ENCODE results near the gene MBOAT2. TPM values are rescaled to one million over a fixed set of nuclear protein-coding genes. Genes with fewer than 3 reads are reported as not detected.
A peak's percentile ranks its signal among the peaks of the same experiment; 100 is the strongest.
"Not testable (repeated sequence)": the region's sequence is repeated elsewhere in the genome, so short reads cannot be mapped to it uniquely, and the experiment has no call there.

The MBOAT2 gene, protein sequence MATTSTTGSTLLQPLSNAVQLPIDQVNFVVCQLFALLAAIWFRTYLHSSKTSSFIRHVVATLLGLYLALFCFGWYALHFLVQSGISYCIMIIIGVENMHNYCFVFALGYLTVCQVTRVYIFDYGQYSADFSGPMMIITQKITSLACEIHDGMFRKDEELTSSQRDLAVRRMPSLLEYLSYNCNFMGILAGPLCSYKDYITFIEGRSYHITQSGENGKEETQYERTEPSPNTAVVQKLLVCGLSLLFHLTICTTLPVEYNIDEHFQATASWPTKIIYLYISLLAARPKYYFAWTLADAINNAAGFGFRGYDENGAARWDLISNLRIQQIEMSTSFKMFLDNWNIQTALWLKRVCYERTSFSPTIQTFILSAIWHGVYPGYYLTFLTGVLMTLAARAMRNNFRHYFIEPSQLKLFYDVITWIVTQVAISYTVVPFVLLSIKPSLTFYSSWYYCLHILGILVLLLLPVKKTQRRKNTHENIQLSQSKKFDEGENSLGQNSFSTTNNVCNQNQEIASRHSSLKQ
- polyA plus RNA-seq (ENCODE audit: low read depth in 6 of 6) = 1 to 10 TPM in 1 of 6 donors, under 1 TPM in 3, not detected in 2; 0.07 to 1.5 (median 0.18) TPM

- no peaks in the 10 kb centered on the region for H3K9me3 Mint-ChIP-seq
- H3K4me1 Mint-ChIP-seq = peaks cover 7 to 19% (median 12%) of the 10 kb centered on the region in 3 donors
- DNase-seq = peak; percentile 75
- peak within 1 kb of the TSS; percentile 77 to 95 (median 90) for H3K4me3 Mint-ChIP-seq
- H3K36me3 Mint-ChIP-seq = no peaks in the 10 kb centered on the region
- H3K27ac Mint-ChIP-seq = peak within 1 kb of the TSS in 5 of 6 donors; percentile 51 to 94 (median 69)
- peak; percentile 85 to 87 for ATAC-seq (ENCODE audit: low read depth in 2 of 2)
- peaks cover 0 to 12% (median 7%) of the 10 kb centered on the region in 3 donors for H3K27me3 Mint-ChIP-seq
Observed at GRCh38 chr2:9003616-9004337, at the start of gene MBOAT2. MBOAT2 (minus strand) TSS chr2:9003684; CDS start chr2:9003614, 70 bp downstream.

GRCh38 chr2:9052821-9053533 lies 49.5 kb upstream of the MBOAT2 start:
- Mint-ChIP-seq H3K27me3 (peaks cover 0 to under 1% (median 0%) of the 10 kb centered on the region in 3 donors), H3K4me3 (no peak overlapping the region), H3K36me3 (no peaks in the 10 kb centered on the region), H3K27ac (no peak overlapping the region), H3K9me3 (peaks cover 0 to 6% (median 1%) of the 10 kb centered on the region in 7 donors), H3K4me1 (peaks cover 0 to 3% (median 0%) of the 10 kb centered on the region in 3 donors)
- no peak for ATAC-seq (ENCODE audit: low read depth in 2 of 2)
- DNase-seq = no peak

DNA sequence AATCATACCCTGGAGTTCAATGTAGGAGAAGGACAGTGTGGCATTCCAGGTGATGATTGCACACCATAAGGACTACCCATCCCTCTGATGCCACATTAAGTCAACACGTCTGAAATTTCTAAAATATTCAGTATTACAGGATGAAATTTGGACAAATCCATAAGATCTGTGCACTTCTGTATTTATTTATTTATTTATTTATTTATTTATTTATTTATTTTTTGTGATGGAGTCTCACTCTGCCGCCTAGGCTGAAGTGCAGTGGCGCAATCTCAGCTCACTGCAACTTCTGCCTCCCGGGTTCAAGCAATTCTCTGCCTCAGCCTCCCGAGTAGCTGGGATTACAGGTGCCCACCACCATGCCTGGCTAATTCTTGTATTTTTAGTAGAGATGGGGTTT lies 48.0 kb upstream of the MBOAT2 start:
- not testable (repeated sequence) for H3K36me3 Mint-ChIP-seq; H3K4me3 Mint-ChIP-seq; ATAC-seq (ENCODE audit: low read depth in 2 of 2); H3K27ac Mint-ChIP-seq; DNase-seq; H3K4me1 Mint-ChIP-seq; H3K9me3 Mint-ChIP-seq; H3K27me3 Mint-ChIP-seq

DNA sequence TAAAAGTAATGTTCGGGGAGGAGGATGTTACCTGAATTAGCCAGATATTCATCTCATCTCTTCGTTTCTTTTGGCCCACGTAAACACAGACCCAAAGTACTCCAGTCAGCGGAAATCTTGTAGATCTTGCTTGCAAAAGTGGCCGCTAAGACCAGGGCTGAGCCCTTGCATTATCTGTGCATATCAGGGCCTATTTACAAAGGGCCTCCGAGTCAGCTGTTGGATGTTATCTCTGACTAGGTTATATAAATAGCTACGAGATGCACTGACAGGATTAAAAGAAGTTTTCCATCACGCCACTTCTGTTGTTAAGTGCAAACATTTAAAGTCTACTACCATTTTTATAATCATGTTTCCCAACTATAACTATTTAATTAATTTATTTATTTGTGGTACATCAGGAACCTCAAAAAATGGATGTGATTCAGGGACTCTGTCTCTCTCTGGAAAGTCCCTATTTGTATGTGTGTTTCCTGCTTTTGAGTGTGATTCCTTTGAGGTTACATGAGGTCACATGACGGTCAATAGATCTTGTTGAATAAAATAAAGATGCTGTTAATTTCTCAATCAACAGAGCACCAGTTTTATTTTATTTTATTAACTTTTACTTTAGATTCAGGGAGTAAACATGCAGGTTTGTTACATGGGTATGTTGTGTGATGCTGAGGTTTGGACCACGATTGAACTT lies 46.8 kb upstream of the MBOAT2 start:
- ATAC-seq (ENCODE audit: low read depth in 2 of 2) = no peak
- Mint-ChIP-seq H3K27me3 (no peaks in the 10 kb centered on the region), H3K36me3 (no peaks in the 10 kb centered on the region), H3K27ac (no peak overlapping the region), H3K4me3 (peak overlapping the region in 1 of 8 donors; percentile 39), H3K4me1 (no peaks in the 10 kb centered on the region), H3K9me3 (peaks cover 0 to 5% (median 3%) of the 10 kb centered on the region in 7 donors)
- no peak for DNase-seq

DNA sequence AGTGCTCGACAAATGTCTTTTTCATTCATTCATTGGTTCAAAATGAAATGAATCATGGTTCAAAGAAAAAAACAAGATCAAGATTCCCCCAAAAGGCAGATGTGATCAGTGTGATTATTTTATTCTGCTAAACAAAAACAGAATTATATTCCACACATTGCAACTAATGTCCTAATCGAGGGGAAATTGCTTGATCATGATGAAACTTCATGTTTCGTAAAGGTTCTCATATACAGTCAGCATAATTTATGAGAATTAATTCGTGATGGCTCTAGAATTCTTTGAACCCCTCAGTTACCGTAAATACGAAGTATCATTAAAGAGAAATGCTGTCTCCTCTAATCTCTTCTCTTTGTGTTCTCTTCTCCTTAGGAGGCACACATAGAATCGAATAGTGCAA lies 42.1 kb upstream of the MBOAT2 start:
- ATAC-seq (ENCODE audit: low read depth in 2 of 2) (no peak), DNase-seq (no peak)
- no peak overlapping the region for H3K4me3 Mint-ChIP-seq
- no peaks in the 10 kb centered on the region for H3K36me3 Mint-ChIP-seq
- H3K4me1 Mint-ChIP-seq = no peaks in the 10 kb centered on the region
- H3K27me3 Mint-ChIP-seq = no peaks in the 10 kb centered on the region
- no peak overlapping the region for H3K27ac Mint-ChIP-seq
- peaks cover 0 to 5% (median 2%) of the 10 kb centered on the region in 7 donors for H3K9me3 Mint-ChIP-seq

DNA sequence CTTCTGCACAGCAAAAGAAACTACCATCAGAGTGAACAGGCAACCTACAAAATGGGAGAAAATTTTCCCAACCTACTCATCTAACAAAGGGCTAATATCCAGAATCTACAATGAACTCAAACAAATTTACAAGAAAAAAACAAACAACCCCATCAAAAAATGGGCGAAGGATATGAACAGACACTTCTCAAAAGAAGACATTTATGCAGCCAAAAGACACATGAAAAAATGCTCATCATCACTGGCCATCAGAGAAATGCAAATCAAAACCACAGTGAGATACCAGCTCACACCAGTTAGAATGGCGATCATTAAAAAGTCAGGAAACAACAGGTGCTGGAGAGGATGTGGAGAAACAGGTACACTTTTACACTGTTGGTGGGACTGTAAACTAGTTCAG lies 40.0 kb upstream of the MBOAT2 start:
- not testable (repeated sequence) for H3K4me3 Mint-ChIP-seq; H3K27ac Mint-ChIP-seq; ATAC-seq (ENCODE audit: low read depth in 2 of 2); H3K36me3 Mint-ChIP-seq; H3K4me1 Mint-ChIP-seq; DNase-seq; H3K27me3 Mint-ChIP-seq
- H3K9me3 Mint-ChIP-seq = peaks cover 0 to 11% (median 3%) of the 10 kb centered on the region in 7 donors

DNA sequence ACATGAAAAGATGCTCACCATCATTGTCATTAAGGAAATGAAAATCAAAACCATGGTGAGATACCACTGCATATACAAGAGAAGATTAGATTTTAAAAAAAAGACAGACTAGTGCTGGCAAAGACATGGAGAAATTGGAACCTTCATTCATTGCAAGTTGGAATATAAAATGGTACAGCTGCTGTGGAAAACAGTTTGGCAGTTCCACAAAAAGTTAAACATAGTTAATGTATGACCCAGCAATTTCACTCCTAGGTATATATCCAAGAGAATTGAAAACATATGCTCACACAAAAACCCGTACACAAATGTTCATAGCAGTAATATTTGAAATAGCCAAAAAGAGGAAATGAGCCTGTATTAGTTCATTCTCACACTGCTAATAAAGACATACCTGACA lies 33.7 kb upstream of the MBOAT2 start:
- Mint-ChIP-seq H3K9me3 (peaks cover 5 to 24% (median 10%) of the 10 kb centered on the region in 7 donors), H3K27me3 (peaks cover 14 to 25% (median 19%) of the 10 kb centered on the region in 3 donors), H3K4me3 (no peak overlapping the region), H3K27ac (no peak overlapping the region), H3K36me3 (peaks cover 0 to 10% of the 10 kb centered on the region in 2 donors), H3K4me1 (no peaks in the 10 kb centered on the region)
- DNase-seq (no peak), ATAC-seq (ENCODE audit: low read depth in 2 of 2) (no peak)

DNA sequence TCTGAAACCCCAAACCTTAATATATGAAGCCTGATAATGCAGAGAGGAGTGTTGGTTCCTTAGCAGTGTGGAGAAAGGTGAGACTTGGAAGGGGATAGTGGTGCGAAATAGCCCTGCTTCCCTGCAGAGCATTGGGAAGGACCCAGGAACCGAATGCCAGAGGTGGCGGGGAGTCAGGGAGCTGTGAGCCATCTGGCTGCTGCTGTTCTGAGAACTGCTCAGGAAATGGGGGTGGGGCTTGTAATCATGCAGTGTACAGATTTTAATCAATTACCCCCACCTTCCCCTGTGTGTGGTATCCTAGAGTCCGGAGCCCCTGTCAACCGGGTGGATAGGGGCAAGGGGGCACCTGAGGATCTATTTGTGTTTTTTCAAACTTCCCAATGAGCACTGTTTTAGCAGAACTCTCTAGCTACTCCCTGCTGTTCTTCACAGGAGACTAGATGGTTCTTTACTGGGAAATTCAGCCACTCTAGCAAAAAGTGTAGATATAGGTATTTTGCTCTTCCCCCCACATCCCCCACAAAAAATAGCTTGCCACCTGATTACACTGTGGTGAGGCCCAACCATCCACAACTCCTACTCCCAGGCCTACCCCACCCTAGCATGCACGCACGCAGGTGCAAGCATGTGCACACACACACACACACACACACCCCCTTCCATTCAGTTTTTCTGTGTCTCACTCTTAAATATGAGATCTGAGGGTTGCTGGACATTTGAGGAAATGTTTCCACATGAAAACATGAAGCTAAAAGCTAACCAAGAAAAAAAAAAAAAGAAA lies 30.1 kb upstream of the MBOAT2 start:
- H3K4me1 Mint-ChIP-seq = no peaks in the 10 kb centered on the region
- ATAC-seq (ENCODE audit: low read depth in 2 of 2) = no peak
- no peak overlapping the region for H3K4me3 Mint-ChIP-seq
- peaks cover 19 to 25% (median 24%) of the 10 kb centered on the region in 3 donors for H3K27me3 Mint-ChIP-seq
- no peak for DNase-seq
- H3K27ac Mint-ChIP-seq = no peak overlapping the region
- H3K9me3 Mint-ChIP-seq = peaks cover 5 to 18% (median 7%) of the 10 kb centered on the region in 7 donors
- peaks cover 0 to 10% of the 10 kb centered on the region in 2 donors for H3K36me3 Mint-ChIP-seq

DNA sequence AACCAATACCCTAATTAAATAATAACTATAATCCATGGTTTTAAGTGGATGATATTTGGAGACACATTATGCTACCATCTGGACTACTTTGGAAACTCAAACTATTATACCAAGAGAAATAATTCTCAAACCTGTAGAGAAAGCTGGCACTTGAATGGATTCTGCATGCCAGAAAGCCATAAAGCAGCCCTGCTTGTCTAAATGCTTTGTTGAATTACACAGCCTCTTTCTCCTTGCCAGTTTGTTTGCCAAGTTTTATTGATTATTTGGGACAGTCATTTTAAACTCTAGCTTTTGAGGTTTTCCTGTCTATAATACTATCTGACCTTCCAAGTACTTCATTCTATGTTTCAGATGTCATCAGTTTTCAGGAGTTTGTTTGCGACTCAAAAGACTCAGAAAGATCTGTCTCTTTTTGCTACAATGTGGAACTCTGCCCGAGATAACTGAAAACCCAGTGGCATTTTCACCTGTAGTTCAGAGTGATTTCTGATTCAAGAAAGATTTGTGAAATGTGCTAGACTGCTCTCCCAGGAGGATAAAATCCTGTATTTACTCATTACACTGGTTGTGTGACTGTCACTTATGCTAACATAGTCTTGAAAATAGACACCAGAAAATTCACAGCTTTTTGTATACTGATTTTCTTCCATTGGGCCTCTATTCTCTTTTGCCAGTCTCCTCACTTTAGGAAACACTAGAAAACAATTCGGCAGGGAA lies 29.2 kb upstream of the MBOAT2 start:
- ATAC-seq (ENCODE audit: low read depth in 2 of 2) (no peak), DNase-seq (no peak)
- no peak overlapping the region for H3K27ac Mint-ChIP-seq
- H3K9me3 Mint-ChIP-seq = peaks cover 0 to 9% (median under 1%) of the 10 kb centered on the region in 7 donors
- H3K4me1 Mint-ChIP-seq = no peaks in the 10 kb centered on the region
- peaks cover 0 to 2% of the 10 kb centered on the region in 2 donors for H3K36me3 Mint-ChIP-seq
- H3K27me3 Mint-ChIP-seq = peaks cover 13 to 23% (median 17%) of the 10 kb centered on the region in 3 donors
- H3K4me3 Mint-ChIP-seq = no peak overlapping the region

DNA sequence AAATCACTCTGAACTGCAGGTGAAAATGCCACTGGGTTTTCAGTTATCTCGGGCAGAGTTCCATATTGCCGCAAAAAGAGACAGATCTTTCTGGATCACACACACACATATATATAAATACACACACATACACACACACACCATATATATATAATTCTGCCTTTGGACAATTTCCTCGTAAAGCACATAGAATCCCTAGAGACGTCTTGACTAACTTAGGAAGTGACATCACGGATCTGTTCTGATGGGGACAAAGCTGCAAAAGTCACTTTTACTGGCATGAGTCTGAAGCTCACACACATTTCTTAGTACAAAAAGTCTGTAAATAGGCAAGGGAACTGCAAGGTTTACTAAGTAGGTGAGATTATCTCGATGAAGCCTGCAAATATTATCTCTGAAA lies 28.6 kb upstream of the MBOAT2 start:
- Mint-ChIP-seq H3K4me3 (no peak overlapping the region), H3K36me3 (no peaks in the 10 kb centered on the region), H3K27ac (no peak overlapping the region), H3K9me3 (peaks cover 0 to 4% (median 0%) of the 10 kb centered on the region in 7 donors), H3K4me1 (no peaks in the 10 kb centered on the region), H3K27me3 (peaks cover 13 to 27% (median 15%) of the 10 kb centered on the region in 3 donors)
- DNase-seq (no peak), ATAC-seq (ENCODE audit: low read depth in 2 of 2) (no peak)

DNA sequence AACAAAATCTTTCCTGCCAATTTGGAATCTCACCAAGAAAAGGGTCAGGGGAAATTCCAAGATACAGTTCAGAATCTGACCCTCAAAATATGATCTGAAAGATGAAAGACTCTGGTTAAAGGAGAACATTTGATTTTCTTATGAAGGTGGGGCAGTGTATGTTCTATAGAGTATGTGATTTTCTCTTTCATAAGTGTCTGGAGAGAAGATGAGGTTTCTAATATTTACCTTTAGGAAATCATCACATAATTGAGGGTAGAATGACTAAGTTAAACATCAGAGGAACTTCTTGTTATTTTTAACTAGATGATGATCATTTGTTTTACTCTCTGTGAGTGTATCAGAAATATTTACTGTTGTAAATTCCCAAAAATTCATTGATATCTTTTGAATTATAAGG lies 27.8 kb upstream of the MBOAT2 start:
- Mint-ChIP-seq H3K27me3 (peaks cover 15 to 30% (median 18%) of the 10 kb centered on the region in 3 donors), H3K27ac (no peak overlapping the region), H3K36me3 (no peaks in the 10 kb centered on the region), H3K9me3 (peaks cover 0 to 2% (median 0%) of the 10 kb centered on the region in 7 donors), H3K4me3 (no peak overlapping the region), H3K4me1 (no peaks in the 10 kb centered on the region)
- DNase-seq = no peak
- no peak for ATAC-seq (ENCODE audit: low read depth in 2 of 2)

Data from naive B cell (primary cell).